Tongue (tissue), 2 donors: Measurements from ENCODE around the gene PRAMEF11. TPM values are rescaled to one million over a fixed set of nuclear protein-coding genes. Genes with fewer than 3 reads are reported as not detected.
"Not testable (repeated sequence)": the region's sequence is repeated elsewhere in the genome, so short reads cannot be mapped to it uniquely, and the experiment has no call there.

Experiments
- DNase-seq: peaks from one replicate; pipeline ENCODE4 v3.0.0-alpha.2; 2015
- total RNA-seq: library from RNA; depleted of rRNA; stranded (reverse); fragments of >200 nt; gene quantifications from one replicate; pipeline ENCODE4 v1.2.3, GENCODE V29; 2014

Gene PRAMEF11
- total RNA-seq = not detected

DNA sequence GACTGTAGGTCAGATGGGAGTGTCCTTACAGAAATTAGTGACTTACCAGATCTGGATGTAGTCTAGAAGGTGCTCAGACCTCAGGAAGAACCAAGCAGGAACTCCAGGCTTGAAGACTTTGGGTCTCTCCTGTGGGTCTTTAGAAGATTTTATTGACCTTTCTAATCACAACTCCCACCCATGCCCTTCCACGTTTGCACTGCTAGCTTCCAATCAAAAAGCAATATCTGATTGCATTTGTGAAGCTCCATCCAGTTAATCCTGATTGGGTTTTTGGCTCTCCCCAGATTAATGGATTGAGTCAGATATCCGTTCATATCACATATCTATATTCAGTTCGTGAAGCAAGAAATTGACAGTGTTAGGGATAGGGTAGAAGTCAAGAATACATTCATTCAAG lies at the start of gene PRAMEF11:
Gene PRAMEF11, minus strand, starts transcription at position 101 of the 400 bp plus-strand sequence. CDS start 2,621 bp downstream, outside the sequence.
- not testable (repeated sequence) for DNase-seq

DNA sequence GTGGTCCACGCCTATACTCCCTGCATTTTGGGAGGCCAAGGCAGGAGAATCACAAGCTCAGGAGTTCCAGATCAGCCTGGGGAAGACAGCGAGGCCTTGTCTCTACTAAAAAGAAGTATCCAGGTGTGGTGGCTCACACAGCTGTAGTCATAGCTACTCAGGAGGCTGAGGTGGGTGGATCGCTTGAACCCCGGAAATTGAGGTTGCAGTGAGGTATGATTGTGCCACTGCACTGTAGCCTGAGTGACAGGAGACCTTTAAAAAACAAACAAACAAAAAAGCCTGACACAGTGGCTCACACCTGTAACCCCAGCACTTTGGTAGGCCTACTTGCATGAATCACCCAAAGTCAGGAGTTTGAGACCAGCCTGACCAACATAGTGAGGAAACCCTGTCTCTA lies 47.2 kb upstream of the PRAMEF11 start:
- not testable (repeated sequence) for DNase-seq

DNA sequence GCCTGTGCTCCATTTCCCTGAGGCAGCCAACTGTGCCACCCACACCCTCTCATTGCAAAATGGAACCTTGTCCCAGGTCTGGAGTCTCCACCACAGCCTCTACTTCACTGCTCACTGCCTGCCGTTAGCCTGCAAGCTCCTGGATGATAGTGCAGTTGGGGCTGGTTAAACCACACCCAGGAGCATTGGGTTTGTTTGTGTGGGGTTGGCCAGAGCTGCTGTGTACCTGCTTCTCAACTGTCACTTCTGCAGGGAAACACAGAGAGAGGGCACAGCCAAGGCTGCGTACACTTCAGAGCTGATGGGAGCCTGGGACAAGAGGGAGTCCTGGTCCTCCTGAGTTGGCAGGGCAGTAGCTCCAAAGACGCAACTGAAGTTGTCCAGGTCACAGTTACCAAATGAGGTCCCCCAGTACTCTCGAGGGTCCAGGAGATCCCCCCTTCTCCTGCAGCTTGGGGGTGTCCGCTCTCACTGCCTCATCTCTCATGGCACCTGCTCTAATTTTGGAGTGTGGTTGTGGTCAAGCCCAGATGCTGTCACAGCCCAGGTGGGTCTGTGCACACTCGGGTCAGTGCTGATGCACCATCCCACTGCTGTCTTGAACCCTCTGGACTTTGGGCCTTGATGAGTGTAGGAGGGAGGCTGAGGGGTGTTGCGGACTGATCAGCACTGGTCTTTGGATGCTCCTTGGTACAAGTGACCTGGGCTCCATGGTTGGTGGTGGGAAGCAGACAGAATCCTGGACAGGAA lies 32.1 kb upstream of the PRAMEF11 start:
- DNase-seq = not testable (repeated sequence)

DNA sequence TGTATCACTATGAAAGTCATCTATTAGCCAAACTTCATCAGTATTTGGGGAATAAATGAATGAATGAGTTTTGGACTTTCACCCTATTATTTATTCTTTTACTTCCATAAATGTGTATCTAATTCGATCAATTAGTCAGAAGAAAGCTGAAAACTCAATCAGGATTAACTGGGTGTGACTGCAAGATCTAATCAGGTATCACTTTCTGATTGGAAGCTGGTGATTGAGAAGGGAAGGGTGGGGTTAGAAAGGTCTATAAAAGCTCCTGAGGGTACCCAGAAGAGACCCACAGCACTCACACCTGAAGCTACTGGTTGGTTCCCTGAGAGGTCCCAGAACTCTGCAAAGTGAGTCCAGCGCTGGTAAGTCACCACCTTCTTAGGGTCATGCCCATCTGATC lies 25.6 kb upstream of the PRAMEF11 start, which contains the start of gene PRAMEF2:
Gene PRAMEF2, plus strand, starts transcription at position 301 of the 400 bp plus-strand sequence. CDS start 1,924 bp downstream, outside the sequence.
- DNase-seq = not testable (repeated sequence)

DNA sequence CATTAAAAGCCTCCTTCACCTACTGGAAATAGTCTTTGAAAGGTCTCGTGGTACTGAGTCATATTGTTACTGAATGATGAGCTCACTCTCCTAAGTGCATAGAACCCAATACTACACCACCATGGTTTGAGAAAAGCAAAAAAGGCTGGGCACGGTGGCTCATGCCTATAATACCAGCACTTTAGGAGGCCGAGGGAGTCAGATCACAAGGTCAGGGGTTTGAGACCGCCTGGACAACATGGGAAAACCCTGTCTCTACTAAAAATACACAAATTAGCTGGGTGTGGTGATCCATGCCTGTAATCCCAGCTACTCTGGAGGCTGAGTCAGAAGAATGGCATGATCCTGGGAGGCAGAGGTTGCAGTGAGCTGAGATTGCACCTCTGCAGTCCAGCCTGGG lies 20.6 kb upstream of the PRAMEF11 start:
- DNase-seq = no peak

DNA sequence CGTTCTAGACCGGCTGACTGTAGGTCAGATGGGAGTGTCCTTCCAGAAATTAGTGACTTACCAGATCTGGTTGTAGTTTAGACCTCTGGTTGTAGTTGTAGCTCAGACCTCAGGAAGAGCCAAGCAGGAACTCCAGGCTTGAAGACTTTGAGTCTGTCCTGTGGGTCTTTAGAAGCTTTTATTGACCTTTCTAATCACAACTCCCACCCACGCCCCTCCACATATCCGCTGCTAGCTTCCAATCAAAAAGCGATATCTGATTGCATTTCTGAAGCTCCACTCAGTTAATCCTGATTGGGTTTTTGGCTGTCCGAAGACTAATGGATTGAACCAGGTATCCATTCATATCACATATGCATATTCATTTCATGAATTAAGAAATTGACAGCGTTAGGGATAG lies 17.4 kb upstream of the PRAMEF11 start, which contains the start of gene HNRNPCL1:
Gene HNRNPCL1, minus strand, starts transcription at position 101 of the 400 bp plus-strand sequence. CDS start 431 bp downstream, outside the sequence.
- DNase-seq = not testable (repeated sequence)

DNA sequence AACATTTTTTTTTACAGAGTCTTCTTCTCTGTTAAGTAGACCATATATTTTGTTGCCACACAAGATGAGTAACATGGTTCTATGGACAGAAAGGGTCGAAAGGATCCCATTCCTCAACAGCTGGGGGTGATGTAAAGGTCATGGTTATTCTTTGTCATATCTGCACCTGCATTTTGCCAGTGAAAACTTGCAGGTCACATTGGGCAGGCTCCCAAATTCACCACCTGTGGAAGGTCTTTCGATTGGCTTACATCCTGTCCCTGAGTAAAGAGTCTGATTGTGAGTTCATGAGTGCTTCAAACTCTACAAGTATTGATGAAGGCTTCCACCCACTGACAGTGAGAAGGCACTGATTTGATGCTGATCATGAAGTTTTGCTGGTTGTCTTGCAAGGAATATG lies 2.0 kb upstream of the PRAMEF11 start:
- DNase-seq = not testable (repeated sequence)

DNA sequence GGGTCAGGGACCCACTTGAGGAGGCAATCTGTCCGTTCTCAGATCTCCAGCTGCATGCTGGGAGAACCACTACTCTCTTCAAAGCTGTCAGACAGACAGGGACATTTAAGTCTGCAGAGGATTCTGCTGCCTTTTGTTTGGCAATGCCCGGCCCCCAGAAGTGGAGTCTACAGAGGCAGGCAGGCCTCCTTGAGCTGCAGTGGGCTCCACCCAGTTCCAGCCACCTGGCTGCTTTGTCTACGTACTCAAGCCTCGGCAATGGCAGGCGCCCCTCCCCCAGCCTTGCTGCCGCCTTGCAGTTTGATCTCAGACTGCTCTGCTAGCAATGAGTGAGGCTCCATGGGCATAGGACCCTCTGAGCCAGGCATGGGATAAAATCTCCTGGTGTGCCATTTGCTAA lies 12.1 kb downstream of the PRAMEF11 start:
- not testable (repeated sequence) for DNase-seq

DNA sequence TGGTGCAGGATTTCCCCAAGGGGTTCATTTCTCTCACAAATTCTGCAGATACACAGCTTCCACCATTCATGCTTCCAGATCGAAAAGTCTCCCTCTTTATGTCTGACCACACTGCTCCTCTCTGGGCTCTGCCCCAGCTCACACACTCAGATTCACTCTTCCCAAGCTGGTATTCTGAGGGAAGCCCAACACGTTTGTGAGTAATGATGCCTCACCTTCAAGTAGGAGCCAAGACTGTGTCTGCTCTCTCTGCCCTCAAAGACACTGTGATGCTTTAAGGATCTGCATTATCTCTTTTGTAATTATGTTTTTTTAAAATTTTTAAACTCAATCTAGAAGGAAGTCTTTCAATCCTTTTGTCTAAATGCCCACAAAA lies 19.8 kb downstream of the PRAMEF11 start:
- DNase-seq = no peak

DNA sequence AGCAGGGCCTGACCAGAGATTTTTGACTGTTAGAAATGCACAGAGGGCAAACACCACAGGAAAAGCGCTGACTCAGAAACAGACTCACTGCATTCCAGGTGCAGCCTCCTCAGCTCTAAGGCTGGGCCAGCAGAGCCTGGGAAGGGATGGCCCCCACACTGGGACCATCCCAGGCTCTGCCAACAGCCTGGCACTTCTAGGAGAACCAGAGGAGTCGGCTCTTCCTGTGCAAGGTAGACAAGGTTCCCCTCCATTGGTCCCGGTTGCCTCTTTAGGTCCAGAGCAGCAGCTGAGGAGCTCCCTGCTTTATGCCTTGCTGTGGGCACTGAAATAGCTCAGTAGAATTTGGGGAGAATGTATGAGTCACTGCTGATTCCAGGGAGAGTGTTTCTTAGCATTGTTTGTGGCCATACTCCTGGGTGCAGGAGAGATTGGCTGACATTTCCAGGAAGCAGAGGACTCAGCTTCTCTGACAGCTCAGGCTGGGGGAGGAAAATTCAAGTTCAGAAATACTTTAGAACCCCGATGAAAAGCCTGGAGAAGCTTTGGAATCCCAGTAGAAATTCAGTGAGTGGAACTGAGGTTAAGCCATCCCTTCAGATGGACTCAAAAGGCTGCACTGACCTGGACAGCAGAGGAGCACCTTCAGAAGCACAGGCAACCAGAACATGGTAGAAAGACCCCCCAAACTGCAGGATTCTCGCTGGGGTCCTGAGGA lies 20.4 kb downstream of the PRAMEF11 start:
- DNase-seq = no peak

DNA sequence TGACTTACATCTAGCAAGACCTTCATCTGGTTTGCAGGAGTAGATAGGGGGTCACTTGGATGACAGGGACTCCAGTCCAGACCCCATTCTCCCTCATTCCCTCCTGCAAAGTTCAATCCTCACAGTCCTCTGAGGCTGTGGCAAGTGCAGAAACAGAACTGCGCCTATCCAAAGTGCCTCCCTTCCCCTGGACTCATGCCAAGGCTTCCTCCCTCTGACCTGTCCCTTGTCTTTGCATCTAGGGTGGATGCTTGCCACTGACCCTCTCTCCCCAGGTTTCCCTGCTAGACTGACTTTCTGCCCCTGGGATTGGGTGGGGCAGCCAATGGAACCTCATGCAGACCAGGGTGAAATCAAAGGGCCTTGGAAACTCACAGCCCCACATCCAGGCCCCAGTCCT lies 21.3 kb downstream of the PRAMEF11 start:
- DNase-seq = no peak

DNA sequence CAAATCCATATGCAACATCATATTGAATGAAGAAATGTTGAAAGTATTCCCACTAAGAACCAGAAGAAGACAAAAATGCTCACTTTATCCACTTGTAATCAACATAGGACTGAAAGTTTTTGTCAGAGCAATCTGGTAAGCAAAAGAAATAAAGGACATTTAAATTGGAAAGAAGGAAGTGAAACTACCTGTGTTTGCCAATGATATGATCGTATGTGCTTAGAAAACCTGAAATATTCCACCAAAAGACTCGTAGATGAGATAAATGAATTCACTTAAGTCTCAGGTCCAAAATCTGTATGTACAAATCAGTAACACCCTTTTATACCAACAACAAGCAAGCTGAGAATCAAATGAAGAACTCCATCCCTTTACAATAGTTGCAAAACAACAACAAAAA lies 31.5 kb downstream of the PRAMEF11 start:
- DNase-seq = no peak

DNA sequence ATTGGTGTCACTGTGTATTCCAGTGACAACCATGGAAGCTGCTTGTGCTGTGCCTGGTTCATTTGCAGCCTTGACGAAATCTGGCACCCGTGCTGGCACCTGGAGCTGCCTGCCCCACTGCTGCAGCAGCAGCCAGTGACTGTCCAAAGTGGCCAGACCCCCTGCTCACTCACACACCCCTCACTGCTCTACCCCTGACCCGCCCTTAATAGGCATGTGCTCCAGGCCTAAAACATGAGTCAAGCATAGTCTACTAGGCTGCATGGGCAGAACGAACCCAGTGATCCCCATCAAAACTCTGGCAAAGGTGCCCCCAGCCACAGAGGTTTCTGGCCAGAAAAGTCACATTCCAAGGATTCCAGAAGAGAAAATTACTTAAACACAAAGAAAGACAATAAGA lies 32.3 kb downstream of the PRAMEF11 start:
- no peak for DNase-seq

DNA sequence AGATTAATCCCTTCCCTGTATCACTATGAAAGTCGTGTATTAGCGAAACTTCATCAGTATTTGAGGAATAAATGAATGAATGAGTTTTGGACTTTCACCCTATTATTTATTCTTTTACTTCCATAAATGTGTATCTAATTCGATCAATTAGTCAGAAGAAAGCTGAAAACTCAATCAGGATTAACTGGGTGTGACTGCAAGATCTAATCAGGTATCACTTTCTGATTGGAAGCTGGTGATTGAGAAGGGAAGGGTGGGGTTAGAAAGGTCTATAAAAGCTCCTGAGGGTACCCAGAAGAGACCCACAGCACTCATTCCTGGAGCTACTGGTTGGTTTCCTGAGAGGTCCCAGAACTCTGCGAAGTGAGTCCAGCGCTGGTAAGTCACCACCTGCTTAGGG lies 40.1 kb downstream of the PRAMEF11 start, which contains the start of gene PRAMEF1:
Gene PRAMEF1, plus strand, starts transcription at position 301 of the 400 bp plus-strand sequence. CDS start 1,831 bp downstream, outside the sequence.
- not testable (repeated sequence) for DNase-seq

DNA sequence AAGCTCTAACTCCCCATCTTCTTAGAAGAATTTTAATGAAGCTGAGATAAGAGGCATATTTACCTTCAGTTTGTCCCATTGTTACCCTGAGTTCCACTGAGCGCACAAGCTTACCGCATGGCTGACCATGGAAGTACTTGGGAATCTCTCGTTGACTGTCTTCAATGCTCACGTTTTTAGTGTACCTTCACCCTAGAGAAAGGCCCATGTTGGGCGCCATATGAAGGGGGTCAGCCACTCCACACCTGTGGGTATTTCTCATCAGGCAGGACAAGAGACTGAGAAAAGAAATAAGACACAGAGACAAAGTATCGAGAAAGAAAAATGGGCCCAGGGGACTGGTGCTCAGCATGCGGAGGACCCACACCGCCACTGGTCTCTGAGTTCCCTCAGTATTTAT lies 46.5 kb downstream of the PRAMEF11 start:
- not testable (repeated sequence) for DNase-seq

DNA sequence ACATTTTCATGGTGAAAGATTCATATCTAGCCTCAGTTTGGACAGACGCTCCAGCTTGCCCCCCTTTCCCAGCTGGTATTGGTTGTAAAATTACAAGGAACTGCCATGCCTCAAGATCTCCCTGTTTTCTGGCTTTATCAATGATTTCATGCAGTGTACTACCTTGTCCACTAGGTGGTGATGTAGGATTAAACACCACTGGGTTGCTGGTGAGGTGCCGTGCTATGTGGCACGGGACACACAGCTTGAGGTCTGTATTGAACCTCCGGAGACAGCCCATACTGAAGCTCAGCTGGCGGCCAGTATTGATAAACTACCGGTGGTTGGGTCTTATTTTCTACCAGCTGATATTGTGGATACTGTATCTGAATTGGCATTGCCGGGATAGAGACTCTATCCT lies 47.4 kb downstream of the PRAMEF11 start:
- DNase-seq = not testable (repeated sequence)

DNA sequence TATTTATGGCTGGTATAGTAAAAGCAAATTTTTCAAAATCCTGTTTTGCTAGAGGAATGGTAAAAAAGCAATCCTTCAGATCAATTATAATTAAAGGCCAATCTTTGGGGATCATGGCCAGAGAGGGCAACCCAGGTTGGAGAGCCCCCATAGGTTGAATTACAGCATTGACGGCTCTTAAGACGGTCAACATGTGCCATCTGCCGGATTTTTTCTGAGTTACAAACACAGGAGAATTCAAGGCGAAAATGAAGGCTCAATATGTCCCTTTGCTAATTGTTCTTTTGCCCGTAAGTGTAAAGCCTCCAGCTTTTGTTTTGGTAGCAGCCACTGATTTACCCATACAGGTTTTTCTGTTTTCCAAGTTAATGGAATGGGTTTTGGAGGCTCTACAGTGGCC lies 49.7 kb downstream of the PRAMEF11 start:
- DNase-seq = not testable (repeated sequence)

DNA sequence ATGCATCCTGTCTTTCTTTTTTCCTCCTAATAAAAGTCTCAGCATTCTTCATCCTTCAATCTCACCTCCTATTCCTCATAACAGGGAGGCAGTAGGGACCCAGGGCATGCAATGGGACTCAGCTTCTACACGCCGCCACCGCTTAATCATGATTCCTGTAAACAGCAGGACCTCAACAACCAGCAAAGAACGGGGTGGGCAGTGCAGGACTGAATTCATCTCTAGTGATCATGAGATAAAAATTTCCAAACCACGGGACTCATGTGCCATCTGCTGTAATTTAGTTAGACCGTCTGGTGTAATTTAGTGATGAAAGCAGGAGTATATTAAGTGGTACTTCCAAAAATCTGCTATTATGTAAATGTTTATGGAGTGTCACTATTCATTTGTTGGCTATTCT lies 52.3 kb downstream of the PRAMEF11 start:
- no peak for DNase-seq

DNA sequence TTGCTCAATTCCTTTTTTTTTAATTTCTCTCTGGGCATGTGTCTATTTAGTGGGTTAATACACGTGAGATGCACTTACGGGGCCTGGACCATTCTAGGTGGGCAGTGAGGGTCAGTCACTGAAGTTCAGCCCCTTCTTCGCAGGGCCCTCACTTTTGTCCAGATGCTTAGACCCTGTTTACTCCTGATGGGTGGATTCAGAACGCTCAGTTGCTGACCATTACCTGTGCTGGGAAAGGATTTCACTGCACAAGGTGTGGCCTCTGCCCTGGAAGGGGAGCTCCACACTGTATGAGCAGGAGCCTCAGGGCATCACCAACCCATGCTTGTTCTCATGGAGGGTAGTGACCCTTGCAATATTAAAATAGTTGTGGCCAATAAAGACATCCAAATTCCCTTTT lies 53.1 kb downstream of the PRAMEF11 start:
- DNase-seq = no peak

DNA sequence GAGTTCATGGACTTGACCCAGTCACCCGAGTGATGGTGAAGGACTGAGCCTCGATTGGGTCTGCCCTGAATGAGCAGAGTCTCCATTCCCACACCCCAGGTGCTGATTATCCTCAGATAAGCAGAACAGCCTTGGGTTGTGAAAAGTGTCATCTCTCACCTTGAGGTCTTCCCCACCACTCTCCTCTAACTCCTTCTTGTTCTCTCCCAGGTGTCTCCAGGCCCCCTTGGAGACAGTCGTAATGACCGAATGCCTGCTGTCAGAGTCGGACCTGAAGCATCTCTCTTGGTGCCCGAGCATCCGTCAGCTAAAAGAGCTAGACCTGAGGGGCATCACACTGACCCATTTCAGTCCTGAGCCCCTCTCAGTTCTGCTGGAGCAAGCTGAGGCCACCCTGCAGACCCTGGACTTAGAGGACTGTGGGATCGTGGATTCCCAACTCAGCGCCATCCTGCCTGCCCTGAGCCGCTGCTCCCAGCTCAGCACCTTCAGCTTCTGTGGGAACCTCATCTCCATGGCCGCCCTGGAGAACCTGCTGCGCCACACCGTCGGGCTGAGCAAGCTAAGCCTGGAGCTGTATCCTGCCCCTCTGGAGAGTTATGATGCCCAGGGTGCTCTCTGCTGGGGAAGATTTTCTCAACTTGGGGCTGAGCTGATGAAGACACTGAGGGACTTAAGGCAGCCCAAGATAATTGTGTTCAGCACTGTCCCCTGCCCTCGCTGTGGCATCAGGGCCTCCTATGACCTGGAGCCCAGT lies 54.2 kb downstream of the PRAMEF11 start:
- no peak for DNase-seq

DNA sequence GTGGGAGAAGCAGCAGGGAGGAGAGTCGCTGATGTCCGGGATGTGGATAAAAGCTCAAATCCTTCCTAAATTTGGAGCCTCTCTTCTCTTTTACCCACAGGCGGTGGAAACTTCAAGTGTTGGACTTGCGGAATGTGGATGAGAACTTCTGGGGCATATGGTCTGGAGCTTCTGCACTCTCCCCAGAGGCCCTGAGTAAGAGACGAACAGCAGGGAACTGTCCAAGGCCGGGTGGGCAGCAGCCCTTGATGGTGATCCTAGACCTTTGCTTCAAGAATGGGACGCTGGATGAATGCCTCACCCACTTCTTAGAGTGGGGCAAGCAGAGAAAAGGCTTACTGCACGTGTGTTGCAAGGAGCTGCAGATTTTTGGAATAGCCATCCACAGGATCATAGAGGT lies 55.8 kb downstream of the PRAMEF11 start:
- no peak for DNase-seq

DNA sequence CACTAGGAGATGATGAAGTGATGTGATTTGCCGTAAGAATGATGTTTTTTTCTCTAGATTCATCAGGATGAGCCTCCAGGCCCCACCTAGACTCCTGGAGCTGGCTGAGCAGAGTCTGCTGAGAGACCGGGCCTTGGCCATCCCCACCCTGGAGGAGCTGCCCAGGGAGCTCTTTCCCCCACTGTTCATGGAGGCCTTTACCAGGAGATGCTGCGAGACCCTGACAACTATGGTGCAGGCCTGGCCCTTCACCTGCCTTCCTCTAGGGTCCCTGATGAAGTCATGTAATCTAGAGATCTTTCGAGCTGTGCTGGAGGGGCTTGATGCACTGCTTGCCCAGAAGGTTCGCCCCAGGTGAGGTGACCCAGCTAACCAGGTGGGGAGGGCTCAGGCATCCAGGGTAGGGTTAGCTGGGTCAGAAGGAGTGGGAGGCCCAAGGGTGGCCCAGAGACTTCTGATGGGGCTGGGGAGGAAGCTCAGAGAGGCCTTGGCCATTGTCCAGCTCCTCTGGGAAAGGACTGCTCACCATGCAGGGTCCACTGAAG lies 56.3 kb downstream of the PRAMEF11 start:
- no peak for DNase-seq
